Caco-2 (cell line): ENCODE data around the gene CIPC. TPM values are rescaled to one million over a fixed set of nuclear protein-coding genes. Genes with fewer than 3 reads are reported as not detected.

ENCODE experiments used
- BruUV-seq: library from RNA; stranded (reverse); fragments of 400-500 nt; replicated peaks from 2 replicates; lab custom pipeline; 2021; lab: Mats Ljungman, UMichigan
- CTCF ChIA-PET: fragments of 300-600 bp; sonication (Branson Sonifier 250); formaldehyde crosslinking; loops from one replicate; lab custom pipeline; 2022; ENCODE audit warnings: antibody characterized with exemption; lab: Charles Lee
- POLR2A ChIA-PET: fragments of 300-600 bp; sonication (Branson Sonifier 250); formaldehyde crosslinking; loops from one replicate; lab custom pipeline; 2022; ENCODE audit warnings: antibody characterized with exemption; lab: Charles Lee
- DNase-seq, 2 experiments: peaks; one replicate each; pipeline versions ENCODE4 v3.0.0 to v3.0.0-alpha.2; 2020 to 2022
- H3K27me3 ChIP-seq: replicated peaks from 2 replicates; pipeline ENCODE4 v1.6.0; 2011; ENCODE audit warnings: low read length; ENCODE audit not compliant: control insufficient read depth, insufficient read depth
- H3K36me3 ChIP-seq: 2 replicates; pipeline ENCODE4 v1.5.1; 2011; ENCODE audit warnings: low read length; ENCODE audit not compliant: control insufficient read depth, insufficient read depth
- H3K4me1 ChIP-seq: fragments of 250-450 bp; sonication (Bioruptor Pico); 2 replicates; pipeline ENCODE4 v1.5.1; 2020; ENCODE audit warnings: mild to moderate bottlenecking
- H3K4me3 ChIP-seq: 2 replicates; pipeline ENCODE4 v1.5.1; 2011; ENCODE audit warnings: low read depth, mild to moderate bottlenecking, control low read depth, low read length
- H3K9me3 ChIP-seq: fragments of 250-450 bp; sonication (Bioruptor Pico); 2 replicates; pipeline ENCODE4 v1.5.1; 2020; ENCODE audit warnings: mild to moderate bottlenecking, moderate library complexity
- H3K27ac Mint-ChIP-seq: one replicate; pipeline ENCODE4 v1.8.0; 2022; ENCODE audit warnings: mixed read lengths; ENCODE audit not compliant: unreplicated experiment
- H3K27me3 Mint-ChIP-seq: one replicate; pipeline ENCODE4 v1.8.0; 2022; ENCODE audit warnings: mixed read lengths; ENCODE audit not compliant: insufficient read depth, unreplicated experiment
- H3K36me3 Mint-ChIP-seq: one replicate; pipeline ENCODE4 v1.8.0; 2022; ENCODE audit warnings: mild to moderate bottlenecking, mixed read lengths; ENCODE audit not compliant: insufficient read depth, unreplicated experiment
- H3K4me1 Mint-ChIP-seq: one replicate; pipeline ENCODE4 v1.8.0; 2022; ENCODE audit warnings: low read depth, mixed read lengths; ENCODE audit not compliant: unreplicated experiment
- H3K4me3 Mint-ChIP-seq: one replicate; pipeline ENCODE4 v1.8.0; 2022; ENCODE audit warnings: mild to moderate bottlenecking, moderate library complexity, mixed read lengths; ENCODE audit not compliant: unreplicated experiment
- H3K9me3 Mint-ChIP-seq: one replicate; pipeline ENCODE4 v1.8.0; 2022; ENCODE audit warnings: mixed read lengths; ENCODE audit not compliant: unreplicated experiment
- CTCF ChIP-seq, 2 experiments: fragments of 200-600 bp in 1 of 2; IDR thresholded peaks; 1 replicate in 1 of 2; 2 replicates in 1 of 2; pipeline versions ENCODE4 v1.5.1 to v1.8.0; 2011 to 2022; ENCODE audit warnings: antibody characterized with exemption in 1 of 2, control low read depth in 1 of 2, inconsistent platforms in 1 of 2, low read depth in 1 of 2, low read length in 1 of 2, mild to moderate bottlenecking in 1 of 2, moderate library complexity in 1 of 2; ENCODE audit not compliant: insufficient read depth in 1 of 2, severe bottlenecking in 1 of 2, unreplicated experiment in 1 of 2
- intact Hi-C: fragments of 100-400 bp; cut with micrococcal nuclease; formaldehyde crosslinking; loops from one replicate; pipeline ENCODE4 v1.10.0; 2022; ENCODE audit not compliant: unreplicated experiment
- total RNA-seq: library from RNA; stranded (reverse); gene quantifications from 2 replicates; pipeline ENCODE4 v1.2.3, GENCODE V29; 2022

Gene CIPC
- total RNA-seq, 1 experiment from 2014 or later: 15.4 TPM

GRCh38 chr14:77104393-77104792 is 6.3 kb downstream of the CIPC start:
- H3K9me3 Mint-ChIP-seq: no peaks in the 10 kb centered on the region
- POLR2A ChIA-PET: no interaction called here

GRCh38 chr14:77105145-77105939 is 7.3 kb downstream of the CIPC start:
- H3K27me3 ChIP-seq: no peaks in the 10 kb centered on the region
- POLR2A ChIA-PET: no interaction called here
- TF ChIP-seq CTCF (IDR thresholded peaks at IDR 0.05; ENCODE audit: insufficient read depth in 1 of 2, low read depth in 1 of 2, low read length in 1 of 2, severe bottlenecking in 1 of 2, unreplicated experiment in 1 of 2): no peak
- no peaks in the 10 kb centered on the region for H3K9me3 Mint-ChIP-seq
- no peak overlapping the region for H3K4me3 Mint-ChIP-seq
- intact Hi-C loops: no loop called here
- peaks cover 1% of the 10 kb centered on the region; the same call in 1 of the 2 replicates for H3K36me3 ChIP-seq
- no peak overlapping the region for H3K27ac Mint-ChIP-seq
- H3K9me3 ChIP-seq: no peaks in the 10 kb centered on the region
- H3K36me3 Mint-ChIP-seq: peaks cover 7% of the 10 kb centered on the region
- BruUV-seq: no TSS peak
- H3K4me3 ChIP-seq: no peak overlapping the region
- no peaks in the 10 kb centered on the region for H3K4me1 ChIP-seq
- H3K4me1 Mint-ChIP-seq: no peaks in the 10 kb centered on the region
- no peaks in the 10 kb centered on the region for H3K27me3 Mint-ChIP-seq
- DNase-seq: no peak
- CTCF ChIA-PET: no interaction called here

More at GRCh38 chr14:77104393-77104792, 6.3 kb downstream of the CIPC start:
- Mint-ChIP-seq H3K27ac (no peak overlapping the region), H3K36me3 (peaks cover 7% of the 10 kb centered on the region), H3K4me3 (no peak overlapping the region), H3K27me3 (no peaks in the 10 kb centered on the region), H3K4me1 (peaks cover 5% of the 10 kb centered on the region)
- H3K36me3 ChIP-seq: no peaks in the 10 kb centered on the region; the same call in 1 of the 2 replicates
- H3K27me3 ChIP-seq: no peaks in the 10 kb centered on the region
- H3K4me1 ChIP-seq: no peaks in the 10 kb centered on the region; the same call in 1 of the 2 replicates
- no TSS peak for BruUV-seq
- TF ChIP-seq CTCF (IDR thresholded peaks at IDR 0.05; ENCODE audit: insufficient read depth in 1 of 2, low read depth in 1 of 2, low read length in 1 of 2, severe bottlenecking in 1 of 2, unreplicated experiment in 1 of 2): no peak
- H3K9me3 ChIP-seq: no peaks in the 10 kb centered on the region
- DNase-seq: no peak
- CTCF ChIA-PET: no interaction called here
- intact Hi-C loops: no loop called here
- no peak overlapping the region for H3K4me3 ChIP-seq

- Mint-ChIP-seq H3K4me1 (peaks cover 8% of the 10 kb centered on the region), H3K4me3 (no peak overlapping the region), H3K27ac (no peak overlapping the region), H3K27me3 (no peaks in the 10 kb centered on the region), H3K36me3 (peaks cover 15% of the 10 kb centered on the region), H3K9me3 (no peaks in the 10 kb centered on the region)
- no peaks in the 10 kb centered on the region for H3K4me1 ChIP-seq
- intact Hi-C loops: no loop called here
- peaks cover 1% of the 10 kb centered on the region; the same call in 1 of the 2 replicates for H3K36me3 ChIP-seq
- no peak for TF ChIP-seq CTCF (IDR thresholded peaks at IDR 0.05; ENCODE audit: insufficient read depth in 1 of 2, low read depth in 1 of 2, low read length in 1 of 2, severe bottlenecking in 1 of 2, unreplicated experiment in 1 of 2)
- no peaks in the 10 kb centered on the region for H3K27me3 ChIP-seq
- BruUV-seq: no TSS peak
- POLR2A ChIA-PET: no interaction called here
- DNase-seq: no peak
- no peak overlapping the region for H3K4me3 ChIP-seq
- no peaks in the 10 kb centered on the region for H3K9me3 ChIP-seq
- CTCF ChIA-PET: no interaction called here
These were observed 8.6 kb downstream of the CIPC start for GRCh38 chr14:77106666-77107065.
